Kidney (tissue), 14 donors: Measurements from ENCODE around the gene TLL2. TPM values are rescaled to one million over a fixed set of nuclear protein-coding genes. Genes with fewer than 3 reads are reported as not detected.

Experiments used
- DNase-seq, 5 donors: peaks; one replicate each; pipeline ENCODE4 v3.0.0-alpha.2; 2013 to 2020
- FAIRE-seq: peaks from 2 replicates; lab custom pipeline; 2012; peaks lifted over from hg19 to GRCh38; lab: Jason Lieb, UNC
- H3K27ac ChIP-seq, 2 donors: one replicate each; pipeline ENCODE4 v1.7.0; 2013; ENCODE audit warnings: low read depth in 2 of 2, low read length in 2 of 2, inconsistent platforms in 1 of 2
- H3K27me3 ChIP-seq: one replicate; pipeline ENCODE4 v1.7.1; 2013; ENCODE audit warnings: low read length, inconsistent platforms; ENCODE audit not compliant: control insufficient read depth, insufficient read depth
- H3K36me3 ChIP-seq, 3 donors: one replicate each; pipeline versions ENCODE4 v1.7.0 to v1.7.1; 2013; ENCODE audit warnings: low read length in 3 of 3, control low read depth in 1 of 3, inconsistent platforms in 1 of 3; ENCODE audit not compliant: insufficient read depth in 3 of 3, control insufficient read depth in 2 of 3
- H3K4me1 ChIP-seq, 3 donors: one replicate each; pipeline versions ENCODE4 v1.7.0 to v1.7.1; 2013; ENCODE audit warnings: low read length in 3 of 3, inconsistent platforms in 1 of 3, low read depth in 1 of 3; ENCODE audit not compliant: control insufficient read depth in 2 of 3, insufficient read depth in 2 of 3
- H3K4me3 ChIP-seq, 3 donors: one replicate each; pipeline versions ENCODE4 v1.7.0 to v1.8.1; 2013; ENCODE audit warnings: low read length in 3 of 3, control low read depth in 1 of 3, inconsistent platforms in 1 of 3
- H3K9ac ChIP-seq, 3 donors: one replicate each; pipeline versions ENCODE4 v1.7.0 to v1.7.1; 2013; ENCODE audit warnings: low read length in 3 of 3, control low read depth in 1 of 3, inconsistent platforms in 1 of 3
- H3K9me3 ChIP-seq, 3 donors: one replicate each; pipeline versions ENCODE4 v1.7.0 to v1.7.1; 2013; ENCODE audit warnings: low read length in 3 of 3, control low read depth in 1 of 3, inconsistent platforms in 1 of 3; ENCODE audit not compliant: control insufficient read depth in 2 of 3, insufficient read depth in 1 of 3
- CTCF ChIP-seq: IDR thresholded peaks from 3 replicates; pipeline ENCODE4 v1.5.1; 2012; ENCODE audit warnings: mild to moderate bottlenecking, moderate library complexity, borderline replicate concordance; ENCODE audit not compliant: insufficient read depth; ENCODE audit errors: extremely low read depth
- intact Hi-C: fragments of 100-400 bp; cut with DNase I; formaldehyde crosslinking; loops from one replicate; pipeline ENCODE4 v1.11.1; 2022
- polyA plus RNA-seq: library from polyadenylated mRNA; stranded (reverse); fragments of 350-450 nt; fragmentation: Illumina TruSeq; extraction: RNeasy Lipid Tissue Mini Kit (QIAGEN cat#74804); gene quantifications from one replicate; pipeline ENCODE4 v1.2.3, GENCODE V29; 2014; ENCODE audit warnings: low read depth, low replicate concordance; ENCODE audit not compliant: insufficient read depth
- total RNA-seq: library from RNA; stranded (reverse); fragmentation: NEBNext Ultra II Directional; extraction: Animal tissue kit (Norgen Biotek cat#: 25700); gene quantifications from one replicate; pipeline ENCODE4 v1.2.1, GENCODE V29; 2021
- donor health status: control.
- donor health status: control.
- donor health status: control.
- donor health status: control.
- donor health status: control.
- donor health status: DM: yes; HTN: yes; CAD: no.
- donor health status: Normal renal cell carcinoma (clear cell type).

Gene TLL2
- total and polyA plus RNA-seq, 2 donors from 2014 or later: 0.39 to 0.98 TPM

GRCh38 chr10:96441322-96441885, 72.3 kb downstream of the TLL2 start:
- Histone ChIP-seq H3K9me3 (no peaks in the 10 kb centered on the region), H3K4me3 (no peak overlapping the region), H3K9ac (no peak overlapping the region), H3K4me1 (no peaks in the 10 kb centered on the region), H3K27ac (no peak overlapping the region), H3K27me3 (no peaks in the 10 kb centered on the region), H3K36me3 (no peaks in the 10 kb centered on the region)
- intact Hi-C loops: no loop called here
- DNase-seq (no peak), FAIRE-seq (no peak)
- TF ChIP-seq CTCF: no peak

GRCh38 chr10:96440361-96441292, 73.1 kb downstream of the TLL2 start:
- intact Hi-C loops: no loop called here
- Histone ChIP-seq H3K9me3 (no peaks in the 10 kb centered on the region), H3K9ac (no peak overlapping the region), H3K36me3 (no peaks in the 10 kb centered on the region), H3K27me3 (no peaks in the 10 kb centered on the region), H3K4me3 (no peak overlapping the region), H3K4me1 (no peaks in the 10 kb centered on the region), H3K27ac (no peak overlapping the region)
- DNase-seq (no peak), FAIRE-seq (no peak)
- no peak for TF ChIP-seq CTCF

- Histone ChIP-seq H3K9ac (no peak overlapping the region), H3K9me3 (no peaks in the 10 kb centered on the region), H3K27me3 (no peaks in the 10 kb centered on the region), H3K27ac (no peak overlapping the region), H3K4me1 (no peaks in the 10 kb centered on the region), H3K4me3 (no peak overlapping the region), H3K36me3 (no peaks in the 10 kb centered on the region)
- intact Hi-C loops: no loop called here
- TF ChIP-seq CTCF: no peak
- no peak for FAIRE-seq
- no peak for DNase-seq
Observed at GRCh38 chr10:96439725-96440124, 74.0 kb downstream of the TLL2 start.
